Measurements from ENCODE around the gene RPS27.
"Not testable (repeated sequence)": the region's sequence is repeated elsewhere in the genome, so short reads cannot be mapped to it uniquely, and the experiment has no call there.

The RPS27 gene

DNA sequence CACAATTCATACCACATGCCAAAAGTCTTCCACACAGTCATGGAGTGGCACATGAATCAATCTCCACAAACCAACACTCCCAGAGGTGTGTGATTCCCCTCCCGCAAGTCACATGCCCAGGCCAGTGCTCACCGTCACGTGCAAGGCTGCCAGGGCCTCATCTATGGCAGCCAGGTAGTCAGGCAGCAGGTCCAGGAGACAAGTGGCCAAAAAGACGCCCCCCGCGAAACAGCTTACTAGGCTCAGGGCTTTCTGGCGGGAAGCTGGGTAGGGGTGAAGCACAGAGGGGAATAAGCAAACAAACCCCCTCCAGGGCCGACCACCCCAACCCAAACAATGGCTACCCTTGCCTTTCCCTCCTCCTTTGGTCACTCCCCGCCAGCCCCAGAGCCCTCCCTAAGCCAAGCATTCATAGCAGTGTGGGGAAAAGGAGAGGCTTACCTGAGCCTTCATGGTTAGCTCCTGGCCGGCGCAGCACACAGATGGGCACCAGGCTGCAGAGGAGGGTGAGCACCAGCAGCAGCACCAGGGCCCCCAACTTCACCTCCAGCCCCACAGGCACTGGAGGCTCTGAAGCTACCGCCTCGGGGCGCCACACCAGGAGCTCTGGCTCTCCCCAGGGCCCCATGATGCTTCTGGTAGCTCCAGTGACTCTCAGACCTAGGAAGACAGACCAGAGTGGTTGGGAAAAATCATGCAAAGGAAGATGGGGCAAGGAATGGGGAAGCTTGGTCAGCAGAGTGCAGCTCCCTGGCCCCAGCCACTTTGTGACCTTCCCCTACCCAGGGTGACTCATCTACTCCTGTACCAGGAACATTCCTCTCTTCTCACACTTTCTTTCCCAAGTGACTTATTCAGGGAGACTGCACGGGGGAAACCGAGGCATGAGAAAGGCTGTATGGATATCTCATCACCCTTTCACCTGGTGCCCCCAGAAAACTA lies 28.2 kb upstream of the RPS27 start:
- no peak for DNase-seq

DNA sequence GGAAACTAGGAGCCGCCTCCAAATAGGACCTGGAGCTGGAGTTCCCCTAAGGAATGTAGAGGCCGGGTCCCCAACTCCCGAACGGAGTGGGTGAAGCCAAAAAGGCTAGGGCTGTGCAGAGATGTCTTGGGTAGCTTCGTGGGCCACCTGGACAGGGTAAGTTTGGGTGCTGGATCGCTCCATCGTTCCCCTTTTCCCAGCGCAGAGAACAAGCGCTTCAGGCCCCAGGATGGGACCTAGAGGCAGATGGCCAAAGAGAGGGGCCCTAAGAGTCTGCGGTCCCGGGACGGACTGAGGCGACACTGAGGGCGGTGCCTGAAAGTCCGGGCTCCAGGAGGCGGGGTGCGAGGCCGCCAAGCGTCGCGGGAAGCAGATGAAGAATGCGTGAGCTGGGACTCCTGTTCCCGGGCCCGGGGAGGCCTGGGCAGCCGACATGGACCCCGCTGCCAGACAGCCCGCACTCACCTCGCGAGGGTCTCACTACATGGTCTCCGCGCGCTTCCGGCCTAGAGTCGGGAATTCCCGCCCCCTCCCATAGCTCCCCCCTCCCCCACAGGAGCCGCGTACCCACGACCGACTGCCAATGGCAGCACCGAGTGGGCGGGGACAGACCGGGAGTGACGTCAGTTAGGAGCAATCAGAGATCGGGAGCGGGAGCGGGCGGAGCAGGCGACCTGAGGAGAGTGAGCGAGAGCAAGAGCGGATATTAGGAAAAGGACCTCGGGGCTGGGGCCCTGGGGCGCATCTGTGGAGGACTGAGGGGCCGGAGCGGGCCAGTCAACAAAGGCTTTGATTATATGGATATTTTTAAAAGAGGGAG lies 27.3 kb upstream of the RPS27 start, which contains the start of gene SLC39A1:
Gene SLC39A1, minus strand, starts transcription at position 508 of the 820 bp plus-strand sequence. CDS start 822 bp downstream, outside the sequence.
- DNase-seq = peak; percentile 98

DNA sequence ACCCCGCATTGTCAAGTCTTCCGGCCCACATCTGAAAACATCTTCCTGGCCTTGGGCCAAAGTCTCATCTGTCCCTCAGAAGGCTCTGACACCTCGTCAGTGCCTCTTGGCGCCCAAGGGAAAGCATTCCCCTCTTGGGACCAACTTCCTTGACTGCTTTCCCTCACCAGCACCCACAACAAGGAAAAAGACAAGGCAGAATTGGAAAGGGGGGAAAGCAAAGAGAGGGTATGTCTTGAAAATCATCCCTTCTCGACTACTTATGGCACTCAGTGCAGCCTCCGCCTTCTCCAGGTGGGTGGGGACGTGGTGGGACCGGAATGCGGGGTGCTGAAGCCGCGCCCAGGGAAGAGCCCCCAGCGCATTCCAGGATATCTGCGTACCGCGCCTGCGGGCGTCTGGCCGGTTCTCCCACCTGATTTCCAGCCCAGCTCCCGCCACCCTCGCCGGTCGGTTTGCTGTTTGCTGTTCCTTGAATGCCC lies 26.7 kb upstream of the RPS27 start:
- DNase-seq = peak; percentile 42

DNA sequence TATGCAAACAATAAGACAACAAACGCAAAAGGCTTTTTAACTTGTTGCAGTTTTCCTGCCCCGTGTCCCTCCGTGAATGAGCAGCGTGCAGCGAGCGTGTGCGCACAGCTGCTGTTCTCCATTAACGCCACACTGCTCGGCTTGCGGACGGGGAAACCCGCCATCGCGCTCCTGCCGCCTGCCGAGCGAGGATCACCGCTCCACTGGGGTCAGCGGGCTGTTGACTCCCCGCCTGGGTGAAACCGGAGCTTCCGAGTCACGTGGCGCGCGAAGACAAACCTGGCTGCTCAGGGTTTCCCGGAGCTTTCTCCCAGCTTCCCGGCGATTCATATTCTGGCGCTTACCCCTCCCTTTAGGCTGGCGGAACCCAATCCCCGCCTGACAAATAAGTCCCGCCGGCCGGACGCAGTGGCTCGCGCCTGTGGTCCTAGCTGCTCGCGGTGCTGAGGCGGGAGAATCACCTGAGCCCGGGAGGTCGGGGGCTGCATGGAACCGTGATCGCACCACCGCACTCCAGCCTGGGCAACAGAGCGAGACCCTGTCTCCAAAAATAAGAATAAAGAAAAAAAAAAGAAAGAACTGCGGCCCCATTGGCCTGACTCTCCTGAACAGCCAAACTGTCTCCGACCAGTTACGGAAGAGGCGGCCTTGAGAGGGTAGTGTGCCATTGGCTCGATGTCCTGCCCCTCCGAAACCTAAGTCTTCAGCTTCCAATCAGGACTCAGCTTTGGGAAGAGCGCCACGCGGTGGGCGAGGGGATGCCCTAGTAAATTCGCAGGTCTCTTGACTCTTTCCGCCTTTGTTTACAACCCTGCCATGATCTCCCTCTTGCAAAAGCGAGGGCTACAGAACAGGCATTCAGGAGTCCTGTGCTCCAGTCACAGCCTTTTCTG lies 23.2 kb upstream of the RPS27 start, which contains the start of gene CREB3L4:
Gene CREB3L4, plus strand, starts transcription at position 796 of the 893 bp plus-strand sequence. CDS start 624 bp downstream, outside the sequence.
- peak; percentile 90 for DNase-seq

DNA sequence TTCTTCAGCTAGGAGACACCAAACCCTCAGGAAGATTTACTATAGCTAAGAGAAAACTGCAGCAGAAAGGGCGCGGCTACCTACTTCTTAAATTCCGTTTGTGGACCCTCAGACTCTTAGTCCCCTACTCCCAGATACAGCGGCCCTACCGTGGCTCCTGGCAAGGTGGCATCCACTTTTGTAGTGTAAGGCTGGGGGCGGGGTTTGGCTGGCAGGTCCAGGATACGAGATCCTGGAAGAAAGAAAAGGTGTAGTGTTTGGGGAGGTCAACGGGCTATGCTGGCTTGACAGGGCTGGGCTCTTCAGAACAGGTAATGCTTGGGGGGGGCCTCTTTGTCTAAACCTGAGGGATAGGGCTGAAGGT lies 22.6 kb upstream of the RPS27 start:
- DNase-seq = no peak

DNA sequence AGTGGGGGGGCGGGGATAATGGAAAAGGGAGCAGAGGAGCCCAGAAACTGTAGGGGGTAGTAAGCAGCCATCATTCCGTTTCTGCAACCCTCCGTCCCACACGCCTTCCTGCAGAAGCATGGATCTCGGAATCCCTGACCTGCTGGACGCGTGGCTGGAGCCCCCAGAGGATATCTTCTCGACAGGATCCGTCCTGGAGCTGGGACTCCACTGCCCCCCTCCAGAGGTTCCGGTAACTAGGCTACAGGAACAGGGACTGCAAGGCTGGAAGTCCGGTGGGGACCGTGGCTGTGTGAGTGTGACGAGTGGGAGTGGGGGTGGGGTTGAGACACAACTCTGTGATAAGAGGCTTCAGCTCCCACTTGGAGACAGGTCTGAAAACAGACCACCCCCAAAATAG lies 22.2 kb upstream of the RPS27 start:
- DNase-seq = no peak

DNA sequence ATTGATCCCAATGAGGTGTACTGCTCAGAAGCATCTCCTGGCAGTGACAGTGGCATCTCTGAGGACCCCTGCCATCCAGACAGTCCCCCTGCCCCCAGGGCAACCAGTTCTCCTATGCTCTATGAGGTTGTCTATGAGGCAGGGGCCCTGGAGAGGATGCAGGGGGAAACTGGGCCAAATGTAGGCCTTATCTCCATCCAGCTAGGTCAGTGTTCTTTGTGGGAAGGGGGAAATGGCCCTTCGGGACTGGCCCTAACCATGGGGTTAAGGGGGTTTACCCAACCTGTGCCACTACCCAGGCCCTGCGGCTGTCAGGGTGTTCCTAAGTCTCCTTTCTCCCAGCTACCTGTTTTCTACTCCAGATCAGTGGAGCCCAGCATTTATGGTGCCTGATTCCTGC lies 21.6 kb upstream of the RPS27 start:
- DNase-seq = no peak

DNA sequence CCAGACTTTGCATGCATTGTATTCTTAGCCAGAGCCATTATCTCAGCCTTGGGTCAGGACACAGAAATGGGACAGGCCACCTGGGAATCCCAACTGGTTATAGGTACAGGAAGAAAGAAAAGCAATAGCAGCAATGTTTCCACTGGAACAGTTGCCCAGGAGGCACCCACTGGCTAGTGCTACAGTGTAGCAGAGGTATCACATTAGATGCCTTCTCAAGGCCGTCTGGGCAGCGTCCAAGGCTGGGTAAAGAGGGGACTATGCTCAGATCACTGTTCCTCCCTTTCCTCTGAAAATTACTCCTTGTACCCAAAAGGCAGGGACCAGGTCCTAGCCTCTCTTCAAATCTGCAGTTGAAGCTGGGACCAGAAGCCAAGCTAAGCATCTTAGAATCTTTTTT lies 20.2 kb upstream of the RPS27 start:
- no peak for DNase-seq

DNA sequence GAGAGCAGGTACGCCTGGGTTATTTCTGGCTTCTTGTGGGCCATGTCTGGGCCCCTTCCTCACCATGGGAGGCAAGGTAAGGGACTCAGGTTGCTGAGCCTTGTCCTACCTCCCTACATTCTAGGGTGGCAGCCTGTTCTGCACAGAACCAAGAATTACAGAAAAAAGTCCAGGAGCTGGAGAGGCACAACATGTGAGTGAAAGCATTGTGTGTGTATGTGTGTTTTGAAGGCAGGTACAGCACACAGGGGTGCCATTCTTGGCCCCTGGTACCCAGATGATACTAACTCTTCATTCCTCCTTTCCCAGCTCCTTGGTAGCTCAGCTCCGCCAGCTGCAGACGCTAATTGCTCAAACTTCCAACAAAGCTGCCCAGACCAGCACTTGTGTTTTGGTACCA lies 17.5 kb upstream of the RPS27 start:
- no peak for DNase-seq

DNA sequence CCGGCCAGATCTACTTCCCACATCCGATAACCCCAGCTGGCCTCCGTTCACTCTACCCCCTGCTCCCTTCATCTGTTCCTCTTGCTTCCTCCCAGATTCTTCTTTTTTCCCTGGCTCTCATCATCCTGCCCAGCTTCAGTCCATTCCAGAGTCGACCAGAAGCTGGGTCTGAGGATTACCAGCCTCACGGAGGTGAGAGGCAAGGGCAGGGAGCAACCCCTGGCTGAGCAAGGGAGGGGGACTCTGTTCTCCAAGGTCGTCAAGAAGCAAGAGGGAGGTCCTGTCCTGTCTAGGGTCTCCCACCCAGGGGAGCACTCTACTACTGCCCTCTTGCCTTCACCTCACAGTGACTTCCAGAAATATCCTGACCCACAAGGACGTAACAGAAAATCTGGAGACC lies 17.0 kb upstream of the RPS27 start:
- DNase-seq = no peak

DNA sequence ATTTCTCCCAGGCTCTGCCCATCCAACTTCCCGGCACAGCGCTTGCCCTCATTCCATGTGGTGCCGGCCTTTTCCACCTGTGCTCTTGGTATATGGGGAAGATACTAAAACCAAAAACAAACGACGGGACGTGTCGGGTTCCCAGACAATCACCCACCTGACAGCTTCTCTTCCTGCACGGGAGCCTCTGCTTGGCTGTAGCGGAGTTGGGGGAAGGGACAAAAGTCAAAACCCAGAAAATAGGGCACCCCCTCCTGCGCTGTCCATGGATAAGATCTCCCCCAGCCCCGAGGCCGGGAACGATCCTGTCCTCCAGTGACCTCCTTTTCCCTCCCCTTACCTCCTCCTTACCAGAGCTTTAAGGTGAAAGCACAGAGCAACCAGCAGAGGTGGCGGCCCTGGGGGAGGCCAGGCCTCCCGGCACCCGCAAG lies 13.7 kb upstream of the RPS27 start:
- DNase-seq = no peak

DNA sequence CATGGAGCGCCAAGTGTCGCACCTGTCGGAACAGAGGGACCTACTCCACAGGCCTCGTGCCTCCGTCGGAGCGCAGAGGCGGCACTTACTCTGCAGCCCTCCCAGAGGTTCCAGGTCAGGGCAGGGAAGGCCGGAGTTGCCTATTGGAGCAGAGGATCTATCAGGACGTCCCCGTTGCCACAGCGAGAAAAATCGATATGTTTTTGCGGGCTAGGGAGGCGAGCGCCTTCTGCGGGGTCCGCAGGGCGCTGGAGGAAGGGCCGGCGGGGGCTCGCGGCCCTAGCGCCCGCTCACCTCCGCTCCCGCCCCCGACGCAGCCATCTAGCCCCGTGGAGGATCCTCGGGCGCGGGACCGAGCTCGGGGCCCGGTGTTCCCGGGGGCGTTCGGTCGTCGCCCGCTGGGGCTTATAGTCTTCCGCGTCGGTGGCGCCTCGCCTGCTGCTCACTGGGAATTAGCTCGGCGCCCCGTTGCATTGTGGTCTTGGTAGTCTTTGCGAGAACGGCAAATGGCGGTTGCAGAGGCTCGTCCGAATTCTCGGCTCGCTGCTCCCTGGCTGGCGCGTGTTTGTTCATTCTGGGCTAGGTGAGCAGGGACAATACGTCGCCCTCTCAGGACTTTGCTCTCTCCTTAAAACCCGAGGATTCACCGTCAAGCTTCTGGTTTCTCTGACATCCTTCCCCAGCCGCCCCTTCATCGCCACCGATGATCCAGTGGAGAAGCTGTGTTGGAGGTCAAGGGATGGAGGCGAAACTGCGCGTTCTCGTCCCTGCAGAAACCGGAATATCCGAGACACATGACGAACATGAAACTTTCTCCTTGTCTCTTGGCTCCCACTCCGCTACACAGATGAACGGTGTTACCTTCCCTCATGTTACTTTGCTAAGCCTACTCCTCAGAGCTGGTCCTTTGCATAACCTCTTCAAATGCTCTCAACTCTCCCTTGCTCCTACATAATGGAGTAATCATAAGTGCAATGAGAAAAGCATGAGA lies 13.0 kb upstream of the RPS27 start, which contains the start of gene JTB:
Gene JTB, minus strand, starts transcription at position 425 of the 991 bp plus-strand sequence. Its CDS starts 422 bp downstream, at position 3.
- peak; percentile 93 for DNase-seq

DNA sequence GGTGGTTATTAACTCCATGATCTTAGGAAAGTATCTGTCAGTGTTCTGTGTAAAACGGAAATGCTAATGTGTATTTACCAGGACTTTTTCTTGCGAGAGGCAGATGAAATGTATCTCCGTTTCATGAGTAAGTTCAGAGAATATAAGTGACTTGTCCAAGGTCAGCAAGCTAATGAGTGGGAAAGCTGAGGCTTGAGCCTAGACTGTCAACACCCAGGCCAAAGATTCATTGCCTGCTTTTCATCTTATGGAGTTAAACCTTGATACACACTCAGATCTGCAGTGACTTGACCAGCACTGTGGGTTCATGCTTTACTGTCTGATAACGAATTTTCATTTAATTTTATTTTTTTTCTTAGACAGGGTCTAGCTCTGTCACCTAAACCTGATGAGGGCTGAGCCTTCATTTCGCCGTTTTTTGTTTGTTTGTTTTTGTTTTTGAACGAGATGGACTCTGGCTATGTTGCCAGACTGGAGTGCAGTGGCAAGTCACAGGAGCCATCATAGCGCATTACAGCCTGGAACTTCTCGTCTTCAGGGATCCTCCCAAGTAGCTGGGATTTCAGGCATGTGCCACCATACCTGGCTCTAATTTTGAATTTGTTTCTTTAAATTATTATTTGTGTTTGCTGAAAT lies 12.2 kb upstream of the RPS27 start:
- DNase-seq = no peak

DNA sequence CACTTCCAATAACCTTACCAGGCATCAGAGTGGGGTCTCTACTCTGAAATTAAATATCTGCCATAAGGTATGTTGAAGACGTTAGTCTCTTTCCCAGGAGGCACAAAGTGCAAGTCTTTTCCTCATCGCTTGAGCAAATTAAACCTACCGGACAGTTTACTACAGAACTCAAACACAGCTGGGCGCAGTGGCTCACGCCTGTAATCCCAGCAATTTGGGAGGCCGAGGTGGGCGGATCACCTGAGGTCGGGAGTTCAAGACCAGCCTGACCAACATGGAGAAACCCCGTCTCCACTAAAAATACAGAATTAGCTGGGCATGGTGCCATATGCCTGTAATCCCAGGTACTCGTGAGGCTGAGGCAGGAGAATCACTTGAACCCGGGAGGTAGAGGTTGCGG lies 11.5 kb upstream of the RPS27 start:
- not testable (repeated sequence) for DNase-seq

DNA sequence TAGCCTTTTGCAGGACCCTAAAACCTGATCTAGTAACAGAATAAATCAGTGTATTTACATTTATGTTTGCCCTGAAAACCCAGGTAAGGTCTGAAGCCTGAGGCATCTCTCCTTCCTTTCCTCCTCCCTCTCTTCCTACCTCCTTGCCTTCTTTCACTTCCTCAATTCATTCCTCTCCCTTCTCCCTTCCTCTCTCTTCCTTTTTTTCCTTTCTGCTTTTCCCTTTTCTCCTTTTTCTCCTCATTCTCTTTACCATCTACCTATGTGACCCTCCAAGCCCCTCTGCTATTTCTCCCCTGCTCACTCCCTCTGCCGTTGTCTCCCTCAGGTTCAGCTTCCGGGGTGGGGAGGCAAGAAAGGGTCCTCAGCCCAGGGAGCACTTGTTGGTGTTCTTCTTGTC lies 8.8 kb upstream of the RPS27 start:
- not testable (repeated sequence) for DNase-seq

DNA sequence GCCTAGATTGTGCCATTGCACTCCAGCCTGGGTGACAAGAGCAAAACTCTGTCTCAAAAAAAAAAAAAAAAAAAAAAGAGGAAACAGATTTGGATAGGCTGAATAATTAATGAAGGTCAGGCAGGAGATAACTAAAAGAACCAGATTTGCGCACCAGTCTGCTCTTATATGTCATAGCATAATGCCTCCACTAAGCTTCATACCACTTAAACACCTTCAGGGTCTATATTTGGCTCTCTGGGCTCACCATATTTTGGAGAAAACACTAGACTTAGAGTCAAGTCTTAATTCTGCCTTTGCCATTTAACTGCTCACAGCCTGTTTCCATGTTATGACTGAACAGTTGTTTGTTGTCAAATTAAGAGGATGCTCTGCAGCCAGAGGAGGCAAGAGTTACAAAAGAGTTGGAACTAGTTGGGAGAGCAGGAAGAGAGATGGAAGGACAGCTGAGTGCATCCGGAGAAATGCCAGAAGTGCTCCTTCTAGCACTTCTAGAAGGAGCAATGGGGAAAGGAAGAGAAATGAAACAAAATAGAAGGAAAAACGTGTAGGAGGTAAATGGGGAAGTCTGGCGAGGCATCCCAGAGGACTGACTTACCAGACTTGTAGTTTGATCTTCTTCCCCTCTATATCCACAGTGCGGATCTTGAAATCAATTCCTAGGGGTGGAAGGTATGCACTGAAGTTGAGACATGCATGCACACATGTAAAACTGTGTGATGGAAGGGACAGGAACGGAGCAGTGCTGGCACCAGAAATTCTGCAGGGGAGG lies 6.3 kb upstream of the RPS27 start:
- no peak for DNase-seq

DNA sequence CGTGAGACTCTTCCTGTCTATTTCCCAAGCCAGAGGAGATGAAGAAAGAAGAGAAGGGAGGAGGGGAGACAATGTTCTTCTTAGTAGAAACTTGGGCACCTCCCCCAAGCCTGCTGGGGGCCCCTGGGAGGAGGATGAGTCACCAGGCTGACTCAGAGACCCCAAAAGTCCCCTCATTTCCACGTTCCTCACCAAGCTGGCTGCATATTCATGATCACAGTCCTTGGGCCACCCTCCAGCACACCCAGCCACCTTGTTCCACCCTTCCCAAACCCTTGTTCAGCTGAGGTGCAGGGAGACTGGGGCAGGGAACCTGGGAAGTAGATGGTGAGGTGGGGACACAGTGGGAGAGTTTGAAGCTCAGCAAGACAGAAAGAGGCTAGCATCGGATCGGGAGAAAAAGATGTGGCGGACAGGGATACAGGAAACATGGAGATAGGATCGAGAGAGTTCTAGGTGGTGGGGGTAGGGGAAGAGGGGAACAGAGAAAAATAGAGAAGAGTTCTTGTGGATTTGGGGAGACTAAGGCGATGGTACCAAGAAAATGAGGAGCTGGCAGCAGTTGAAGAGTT lies 5.1 kb upstream of the RPS27 start:
- DNase-seq = peak; percentile 70

DNA sequence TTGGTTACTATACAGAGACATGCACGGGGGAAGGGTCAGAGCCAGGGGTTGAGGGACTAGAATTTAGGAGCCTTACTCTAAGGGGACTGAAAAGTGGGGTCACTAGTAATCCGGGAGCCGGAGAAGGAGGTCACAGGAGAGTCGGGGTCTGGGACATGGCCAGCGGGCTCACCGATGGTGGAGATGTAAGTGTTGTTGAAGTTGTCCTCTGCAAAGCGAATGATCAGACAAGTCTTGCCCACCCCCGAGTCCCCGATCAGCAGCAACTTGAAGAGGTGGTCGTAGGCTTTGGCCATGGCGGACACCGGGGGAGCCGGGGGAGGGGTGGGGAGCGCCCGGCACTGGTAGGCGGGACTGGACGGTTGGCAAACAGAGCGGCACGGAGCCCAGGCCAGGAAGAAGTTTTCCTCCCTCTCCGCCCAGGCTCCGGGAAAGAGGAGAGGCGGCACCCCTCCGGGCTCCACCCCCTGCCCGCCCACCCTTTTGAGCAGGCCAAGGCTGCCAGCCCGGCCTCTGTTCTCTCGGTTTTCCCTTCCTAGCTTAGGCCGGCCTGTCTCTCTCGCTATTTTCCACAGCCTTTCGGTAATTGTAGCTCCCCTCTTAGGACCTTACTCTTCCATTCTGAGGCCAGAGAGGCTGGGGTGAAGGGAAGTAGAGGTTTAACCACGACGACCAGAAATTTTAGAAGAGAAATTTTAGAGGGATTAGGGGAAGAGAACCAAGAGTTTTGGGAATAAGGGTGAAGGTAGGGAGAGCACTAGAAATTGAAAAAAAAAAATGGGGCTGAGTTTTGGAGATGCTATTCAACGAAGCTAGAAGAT lies 4.4 kb upstream of the RPS27 start, which contains the start of gene RAB13:
Gene RAB13, minus strand, starts transcription at position 399 of the 821 bp plus-strand sequence. Its CDS starts 103 bp downstream, at position 296.
- DNase-seq = no peak
